ENCODE results near the gene LRRC39. TPM values are rescaled to one million over a fixed set of nuclear protein-coding genes. Genes with fewer than 3 reads are reported as not detected.
"Not testable (repeated sequence)": the region's sequence is repeated elsewhere in the genome, so short reads cannot be mapped to it uniquely, and the experiment has no call there.

Gene LRRC39
- total RNA-seq, 1 experiment from 2014 or later: 0.67 TPM

DNA sequence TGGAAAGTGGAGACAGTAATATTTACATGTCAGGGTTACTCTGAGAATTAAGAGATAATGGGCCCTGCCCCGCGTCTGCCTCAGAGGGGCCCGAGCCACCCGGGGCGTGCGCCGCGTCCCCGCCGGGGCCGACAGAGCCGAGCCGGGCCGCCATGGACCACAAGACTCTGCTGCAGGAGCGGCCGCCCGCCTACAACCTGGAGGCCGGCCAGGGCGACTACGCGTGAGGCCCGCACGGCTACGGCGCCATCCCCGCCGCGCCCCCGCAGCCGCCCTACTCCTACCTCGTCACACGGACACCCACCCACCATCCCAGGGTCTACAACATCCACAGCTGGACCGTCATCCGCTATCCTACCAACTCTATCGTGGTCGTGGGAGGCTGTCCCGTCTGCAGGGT is 35.1 kb upstream of the LRRC39 start:
- no peaks in the 10 kb centered on the region for H3K4me1 ChIP-seq (ENCODE audit: insufficient read depth, low read length, poor library complexity, severe bottlenecking)
- no peak for TF ChIP-seq EZH2 (IDR thresholded peaks at IDR 0.05; ENCODE audit: borderline replicate concordance, low read depth, low read length, poor library complexity, severe bottlenecking)
- TF ChIP-seq, protein P1, sequence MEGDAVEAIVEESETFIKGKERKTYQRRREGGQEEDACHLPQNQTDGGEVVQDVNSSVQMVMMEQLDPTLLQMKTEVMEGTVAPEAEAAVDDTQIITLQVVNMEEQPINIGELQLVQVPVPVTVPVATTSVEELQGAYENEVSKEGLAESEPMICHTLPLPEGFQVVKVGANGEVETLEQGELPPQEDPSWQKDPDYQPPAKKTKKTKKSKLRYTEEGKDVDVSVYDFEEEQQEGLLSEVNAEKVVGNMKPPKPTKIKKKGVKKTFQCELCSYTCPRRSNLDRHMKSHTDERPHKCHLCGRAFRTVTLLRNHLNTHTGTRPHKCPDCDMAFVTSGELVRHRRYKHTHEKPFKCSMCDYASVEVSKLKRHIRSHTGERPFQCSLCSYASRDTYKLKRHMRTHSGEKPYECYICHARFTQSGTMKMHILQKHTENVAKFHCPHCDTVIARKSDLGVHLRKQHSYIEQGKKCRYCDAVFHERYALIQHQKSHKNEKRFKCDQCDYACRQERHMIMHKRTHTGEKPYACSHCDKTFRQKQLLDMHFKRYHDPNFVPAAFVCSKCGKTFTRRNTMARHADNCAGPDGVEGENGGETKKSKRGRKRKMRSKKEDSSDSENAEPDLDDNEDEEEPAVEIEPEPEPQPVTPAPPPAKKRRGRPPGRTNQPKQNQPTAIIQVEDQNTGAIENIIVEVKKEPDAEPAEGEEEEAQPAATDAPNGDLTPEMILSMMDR (conservative IDR thresholded peaks at IDR 0.05; ENCODE audit: low read depth, low read length): no peak
- CTCF ChIA-PET: no interaction called here
- no peak for DNase-seq (ENCODE audit: low spot score)
- no peak overlapping the region for H3K27ac ChIP-seq (ENCODE audit: low read depth, low read length, poor library complexity, severe bottlenecking)
- H3K27me3 ChIP-seq (replicated peaks; ENCODE audit: insufficient read depth, low read depth, low read length, poor library complexity): no peaks in the 10 kb centered on the region
- H3K4me3 ChIP-seq (ENCODE audit: low read depth, low read length, poor library complexity, severe bottlenecking): no peak overlapping the region
- intact Hi-C loops (cut with micrococcal nuclease; ENCODE audit: unreplicated experiment): no loop called here
- BruUV-seq (replicated peaks): no TSS peak
- H3K9me3 ChIP-seq (ENCODE audit: low read depth, low read length, poor library complexity, severe bottlenecking): no peaks in the 10 kb centered on the region
- H3K36me3 ChIP-seq (ENCODE audit: insufficient read depth, low read length, poor library complexity, severe bottlenecking): peaks cover 54% of the 10 kb centered on the region
- POLR2A ChIA-PET (ENCODE audit: low non-redundant PET): no interaction called here

GRCh38 chr1:100206301-100206700 is 28.2 kb upstream of the LRRC39 start:
- ChIA-PET POLR2A (ENCODE audit: low non-redundant PET) (no interaction called here), CTCF (no interaction called here)
- intact Hi-C loops (cut with micrococcal nuclease; ENCODE audit: unreplicated experiment): no loop called here
- peaks cover 23% of the 10 kb centered on the region for H3K36me3 ChIP-seq (ENCODE audit: insufficient read depth, low read length, poor library complexity, severe bottlenecking)
- H3K4me3 ChIP-seq (ENCODE audit: low read depth, low read length, poor library complexity, severe bottlenecking): no peak overlapping the region
- no TSS peak for BruUV-seq (replicated peaks)
- no peak for TF ChIP-seq EZH2 (IDR thresholded peaks at IDR 0.05; ENCODE audit: borderline replicate concordance, low read depth, low read length, poor library complexity, severe bottlenecking)
- TF ChIP-seq, protein P1 (conservative IDR thresholded peaks at IDR 0.05; ENCODE audit: low read depth, low read length): no peak
- no peak for DNase-seq (ENCODE audit: low spot score)
- no peaks in the 10 kb centered on the region for H3K27me3 ChIP-seq (replicated peaks; ENCODE audit: insufficient read depth, low read depth, low read length, poor library complexity)
- H3K4me1 ChIP-seq (ENCODE audit: insufficient read depth, low read length, poor library complexity, severe bottlenecking): no peaks in the 10 kb centered on the region
- H3K27ac ChIP-seq (ENCODE audit: low read depth, low read length, poor library complexity, severe bottlenecking): no peak overlapping the region
- H3K9me3 ChIP-seq (ENCODE audit: low read depth, low read length, poor library complexity, severe bottlenecking): no peaks in the 10 kb centered on the region

GRCh38 chr1:100205593-100205992 is 27.5 kb upstream of the LRRC39 start:
- BruUV-seq (replicated peaks); H3K27me3 ChIP-seq (replicated peaks; ENCODE audit: insufficient read depth, low read depth, low read length, poor library complexity); CTCF ChIA-PET; POLR2A ChIA-PET (ENCODE audit: low non-redundant PET); H3K4me3 ChIP-seq (ENCODE audit: low read depth, low read length, poor library complexity, severe bottlenecking); DNase-seq (ENCODE audit: low spot score); H3K9me3 ChIP-seq (ENCODE audit: low read depth, low read length, poor library complexity, severe bottlenecking); H3K27ac ChIP-seq (ENCODE audit: low read depth, low read length, poor library complexity, severe bottlenecking); H3K4me1 ChIP-seq (ENCODE audit: insufficient read depth, low read length, poor library complexity, severe bottlenecking); intact Hi-C loops (cut with micrococcal nuclease; ENCODE audit: unreplicated experiment): not testable (repeated sequence)
- peaks cover 18% of the 10 kb centered on the region for H3K36me3 ChIP-seq (ENCODE audit: insufficient read depth, low read length, poor library complexity, severe bottlenecking)

- H3K9me3 ChIP-seq (ENCODE audit: low read depth, low read length, poor library complexity, severe bottlenecking); CTCF ChIA-PET; POLR2A ChIA-PET (ENCODE audit: low non-redundant PET): not testable (repeated sequence)
These were observed 27.0 kb upstream of the LRRC39 start for GRCh38 chr1:100205103-100205502.

DNA sequence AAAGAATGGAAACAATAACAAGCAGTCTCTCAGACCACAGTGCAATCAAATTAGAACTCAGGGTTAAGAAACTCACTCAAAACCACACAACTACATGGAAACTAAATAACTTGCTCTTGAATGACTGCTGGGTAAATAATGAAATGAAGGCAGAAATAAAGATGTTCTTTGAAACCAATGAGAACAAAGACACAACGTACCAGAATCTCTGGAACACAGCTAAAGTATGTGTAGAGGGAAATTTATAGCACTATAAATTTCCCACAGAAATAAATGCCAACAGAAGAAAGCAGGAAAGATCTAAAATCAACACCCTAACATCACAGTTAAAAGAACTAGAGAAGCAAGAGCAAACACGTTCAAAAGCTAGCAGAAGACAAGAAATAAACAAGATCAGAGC is 24.6 kb upstream of the LRRC39 start:
- H3K9me3 ChIP-seq (ENCODE audit: low read depth, low read length, poor library complexity, severe bottlenecking); H3K27me3 ChIP-seq (replicated peaks; ENCODE audit: insufficient read depth, low read depth, low read length, poor library complexity); CTCF ChIA-PET; H3K4me3 ChIP-seq (ENCODE audit: low read depth, low read length, poor library complexity, severe bottlenecking); H3K27ac ChIP-seq (ENCODE audit: low read depth, low read length, poor library complexity, severe bottlenecking); H3K4me1 ChIP-seq (ENCODE audit: insufficient read depth, low read length, poor library complexity, severe bottlenecking); BruUV-seq (replicated peaks); intact Hi-C loops (cut with micrococcal nuclease; ENCODE audit: unreplicated experiment); POLR2A ChIA-PET (ENCODE audit: low non-redundant PET); DNase-seq (ENCODE audit: low spot score): not testable (repeated sequence)
- H3K36me3 ChIP-seq (ENCODE audit: insufficient read depth, low read length, poor library complexity, severe bottlenecking): peaks cover 23% of the 10 kb centered on the region

More at GRCh38 chr1:100205103-100205502, 27.0 kb upstream of the LRRC39 start:
- H3K4me1 ChIP-seq (ENCODE audit: insufficient read depth, low read length, poor library complexity, severe bottlenecking); H3K4me3 ChIP-seq (ENCODE audit: low read depth, low read length, poor library complexity, severe bottlenecking); H3K27me3 ChIP-seq (replicated peaks; ENCODE audit: insufficient read depth, low read depth, low read length, poor library complexity); DNase-seq (ENCODE audit: low spot score); intact Hi-C loops (cut with micrococcal nuclease; ENCODE audit: unreplicated experiment); H3K27ac ChIP-seq (ENCODE audit: low read depth, low read length, poor library complexity, severe bottlenecking); BruUV-seq (replicated peaks): not testable (repeated sequence)
- peaks cover 15% of the 10 kb centered on the region for H3K36me3 ChIP-seq (ENCODE audit: insufficient read depth, low read length, poor library complexity, severe bottlenecking)

GRCh38 chr1:100200060-100200459 is 22.0 kb upstream of the LRRC39 start:
- CTCF ChIA-PET; intact Hi-C loops (cut with micrococcal nuclease; ENCODE audit: unreplicated experiment); BruUV-seq (replicated peaks); DNase-seq (ENCODE audit: low spot score); H3K4me1 ChIP-seq (ENCODE audit: insufficient read depth, low read length, poor library complexity, severe bottlenecking); H3K27me3 ChIP-seq (replicated peaks; ENCODE audit: insufficient read depth, low read depth, low read length, poor library complexity); H3K4me3 ChIP-seq (ENCODE audit: low read depth, low read length, poor library complexity, severe bottlenecking); POLR2A ChIA-PET (ENCODE audit: low non-redundant PET); H3K27ac ChIP-seq (ENCODE audit: low read depth, low read length, poor library complexity, severe bottlenecking); H3K9me3 ChIP-seq (ENCODE audit: low read depth, low read length, poor library complexity, severe bottlenecking): not testable (repeated sequence)
- peaks cover 12% of the 10 kb centered on the region for H3K36me3 ChIP-seq (ENCODE audit: insufficient read depth, low read length, poor library complexity, severe bottlenecking)
